GM21737 (cell line): Measurements from ENCODE around the gene CPEB2.

ENCODE experiments used
- ATAC-seq: cut with Tn5 transposase; IDR thresholded peaks from one replicate; pipeline ENCODE4 v1.9.1; 2021; ENCODE audit warnings: mild to moderate bottlenecking, moderate library complexity; ENCODE audit not compliant: unreplicated experiment

Gene CPEB2

GRCh38 chr4:15110120-15110571 is 107.9 kb downstream of the CPEB2 start:
- no peak for ATAC-seq

- no peak for ATAC-seq
Measured at GRCh38 chr4:15116509-15117079, 114.3 kb downstream of the CPEB2 start.

- no peak for ATAC-seq
Measured at GRCh38 chr4:15117270-15117946, 115.1 kb downstream of the CPEB2 start.

GRCh38 chr4:15118292-15118691 is 116.0 kb downstream of the CPEB2 start:
- no peak for ATAC-seq
